Stimulated activated CD8-positive, alpha-beta memory T cell treated with anti-CD3 and anti-CD28 coated beads, Interleukin-7, amount 100 ng/mL, for 1 hour (primary cell): ENCODE measurements around the gene CCNB2.

Experiments used
- DNase-seq, 2 donors: peaks; one replicate each; pipeline ENCODE4 v3.0.0-alpha.2; 2020; ENCODE audit warnings: low read depth in 2 of 2

The CCNB2 gene

GRCh38 chr15:59166601-59167265, 61.8 kb downstream of the CCNB2 start:
- no peak for DNase-seq

GRCh38 chr15:59168536-59168935, 63.6 kb downstream of the CCNB2 start:
- DNase-seq, result no peak

GRCh38 chr15:59169251-59169708, 64.3 kb downstream of the CCNB2 start:
- no peak for DNase-seq

GRCh38 chr15:59170295-59171066, 65.5 kb downstream of the CCNB2 start:
- no peak for DNase-seq

- no peak for DNase-seq
These were observed 66.1 kb downstream of the CCNB2 start for GRCh38 chr15:59171067-59171397.

- no peak for DNase-seq
These were observed 67.4 kb downstream of the CCNB2 start for GRCh38 chr15:59172289-59172901.

GRCh38 chr15:59173194-59173593, 68.2 kb downstream of the CCNB2 start:
- DNase-seq, result no peak

GRCh38 chr15:59174151-59174834, 69.3 kb downstream of the CCNB2 start:
- no peak for DNase-seq
